SK-N-SH (cell line): Measurements from ENCODE around the gene HOXA6. TPM values are rescaled to one million over a fixed set of nuclear protein-coding genes. Genes with fewer than 3 reads are reported as not detected.

Experiments
- CTCF ChIA-PET: fragments of 300-600, 350-600 bp; formaldehyde crosslinking; extraction: SDS; loops from one replicate; lab custom pipeline; 2021; lab: Yijun Ruan, JAX
- POLR2A ChIA-PET: fragments of 350-600 bp; sonication (Branson Sonifier 250); formaldehyde crosslinking; extraction: SDS; loops from one replicate; lab custom pipeline; 2020; ENCODE audit warnings: antibody characterized with exemption, inconsistent platforms; lab: Yijun Ruan, JAX
- DNase-seq: peaks from one replicate; pipeline ENCODE4 v3.0.0; 2012
- H2AFZ ChIP-seq: fragments of 200-600 bp; sonication (generic); 2 replicates; pipeline ENCODE4 v1.8.1; 2016; ENCODE audit warnings: antibody characterized with exemption, mild to moderate bottlenecking, low read depth
- H3F3A ChIP-seq: fragments of 200-600 bp; sonication (generic); replicated peaks from 2 replicates; pipeline ENCODE3; 2016; ENCODE audit warnings: antibody characterized with exemption, mild to moderate bottlenecking; ENCODE audit not compliant: insufficient read depth
- H3K27ac ChIP-seq, 2 experiments: fragments of 200-500 bp in 1 of 2; fragments of 200-600 bp in 1 of 2; sonication (Bioruptor generic) in 1 of 2; sonication (generic), shearing (Covaris generic) in 1 of 2; 2 replicates each; pipeline versions ENCODE4 v1.5.1 to v1.6.1; 2014 to 2016; ENCODE audit warnings: low read depth in 2 of 2, inconsistent platforms in 1 of 2, low read length in 1 of 2, mild to moderate bottlenecking in 1 of 2, mixed read lengths in 1 of 2
- H3K27me3 ChIP-seq: fragments of 200-600 bp; sonication (generic), shearing (Covaris generic); 2 replicates; pipeline ENCODE4 v1.6.1; 2016; ENCODE audit warnings: mixed run types; ENCODE audit not compliant: insufficient read depth
- H3K36me3 ChIP-seq, 2 experiments: fragments of 200-500 bp in 1 of 2; fragments of 200-600 bp in 1 of 2; sonication (Bioruptor generic) in 1 of 2; sonication (generic) in 1 of 2; replicated peaks in 1 of 2; 2 replicates each; pipeline versions ENCODE3 to v1.5.1; 2014 to 2016; ENCODE audit warnings: low read length in 1 of 2, mild to moderate bottlenecking in 1 of 2; ENCODE audit not compliant: insufficient read depth in 2 of 2, control insufficient read depth in 1 of 2
- H3K4me1 ChIP-seq, 2 experiments: fragments of 200-500 bp in 1 of 2; fragments of 200-600 bp in 1 of 2; sonication (Bioruptor generic) in 1 of 2; sonication (generic), shearing (Covaris generic) in 1 of 2; 2 replicates each; pipeline versions ENCODE4 v1.5.1 to v1.6.1; 2014 to 2016; ENCODE audit warnings: low read depth in 1 of 2, low read length in 1 of 2, mixed run types in 1 of 2; ENCODE audit not compliant: insufficient read depth in 2 of 2, control insufficient read depth in 1 of 2
- H3K4me2 ChIP-seq: fragments of 200-600 bp; sonication (generic), shearing (Covaris generic); 2 replicates; pipeline ENCODE4 v1.6.1; 2017; ENCODE audit warnings: mixed run types
- H3K4me3 ChIP-seq, 2 experiments: fragments of 200-500 bp in 1 of 2; fragments of 200-600 bp in 1 of 2; sonication (Bioruptor generic) in 1 of 2; sonication (generic), shearing (Covaris generic) in 1 of 2; 2 replicates each; pipeline versions ENCODE4 v1.5.1 to v1.8.1; 2014 to 2016; ENCODE audit warnings: low read depth in 2 of 2, inconsistent platforms in 1 of 2, low read length in 1 of 2, mild to moderate bottlenecking in 1 of 2, mixed read lengths in 1 of 2, moderate library complexity in 1 of 2
- H3K79me2 ChIP-seq: fragments of 200-600 bp; sonication (generic); 2 replicates; pipeline ENCODE4 v1.8.1; 2017; ENCODE audit warnings: mild to moderate bottlenecking; ENCODE audit not compliant: insufficient read depth
- H3K9ac ChIP-seq: fragments of 200-600 bp; sonication (generic); 2 replicates; pipeline ENCODE4 v1.6.1; 2017; ENCODE audit warnings: mixed run types
- H3K9me2 ChIP-seq: fragments of 200-600 bp; sonication (generic); 2 replicates; pipeline ENCODE4 v1.6.1; 2017; ENCODE audit warnings: mixed run types
- H3K9me3 ChIP-seq: fragments of 200-600 bp; sonication (generic); 2 replicates; pipeline ENCODE4 v1.6.1; 2017; ENCODE audit warnings: mixed run types, mild to moderate bottlenecking, moderate library complexity
- H4K20me1 ChIP-seq: fragments of 200-600 bp; sonication (generic); 2 replicates; pipeline ENCODE4 v1.6.1; 2017; ENCODE audit warnings: mild to moderate bottlenecking, mixed run types; ENCODE audit not compliant: insufficient read depth
- CHD2 ChIP-seq: fragments of 150-350 bp; IDR thresholded peaks from 2 replicates; pipeline ENCODE4 v1.6.1; 2018; ENCODE audit warnings: low read length; ENCODE audit not compliant: partially characterized antibody
- CTCF ChIP-seq: fragments of 200-600 bp; sonication (generic); IDR thresholded peaks from 2 replicates; pipeline ENCODE4 v1.6.1; 2017; ENCODE audit warnings: antibody characterized with exemption, mild to moderate bottlenecking, moderate library complexity
- EZH2phosphoT487 ChIP-seq: fragments of 200-600 bp; sonication (generic); IDR thresholded peaks from 2 replicates; pipeline ENCODE4 v1.6.1; 2017; ENCODE audit warnings: low read depth, mixed run types, mild to moderate bottlenecking, antibody characterized with exemption, moderate library complexity, borderline replicate concordance
- FOXM1 ChIP-seq: IDR thresholded peaks from 2 replicates; pipeline ENCODE4 v1.4.0; 2012; ENCODE audit warnings: low read depth, mild to moderate bottlenecking
- JUND ChIP-seq: IDR thresholded peaks from 2 replicates; pipeline ENCODE4 v1.4.0; 2012
- POLR2AphosphoS5 ChIP-seq: IDR thresholded peaks from 2 replicates; pipeline ENCODE4 v1.6.1; 2012; ENCODE audit warnings: low read depth, low read length
- RAD21 ChIP-seq: IDR thresholded peaks from 2 replicates; pipeline ENCODE4 v1.6.1; 2012; ENCODE audit warnings: mild to moderate bottlenecking, low read length
- RCOR1 ChIP-seq: fragments of 150-350 bp; IDR thresholded peaks from 2 replicates; pipeline ENCODE4 v1.6.1; 2017; ENCODE audit warnings: antibody characterized with exemption, low read length
- TAF1 ChIP-seq: IDR thresholded peaks from 2 replicates; pipeline ENCODE4 v1.6.1; 2012; ENCODE audit warnings: low read depth, mild to moderate bottlenecking, low read length, moderate library complexity, borderline replicate concordance
- TCF12 ChIP-seq: IDR thresholded peaks from 2 replicates; pipeline ENCODE4 v1.4.0; 2012
- USF2 ChIP-seq: fragments of 150-350 bp; IDR thresholded peaks from 2 replicates; pipeline ENCODE4 v1.6.1; 2017; ENCODE audit warnings: antibody characterized with exemption, low read length, low read depth, borderline replicate concordance
- ZBTB33 ChIP-seq: IDR thresholded peaks from 2 replicates; pipeline ENCODE4 v1.4.0; 2012; ENCODE audit warnings: low read depth, borderline replicate concordance
- WGBS: methylation state at CpG from one replicate; pipeline ENCODE4 v1.1.6; 2017; ENCODE audit warnings: low lambda C conversion rate; 5-methylcytosine and 5-hydroxymethylcytosine counted together
- polyA plus RNA-seq, 3 experiments: library from polyadenylated mRNA; depleted of rRNA; stranded (reverse); fragments of >200 nt; gene quantifications; 2 replicates each; pipeline ENCODE4 v1.2.3, GENCODE V29; 2012

The HOXA6 gene
- polyA plus RNA-seq, 1 of the 3 experiments (the other 2 are of a cell fraction): not detected

- peaks cover 94% of the 10 kb centered on the region for H3K27me3 ChIP-seq
- POLR2A ChIA-PET: no interaction called here
These were observed 24.0 kb downstream of the HOXA6 start for GRCh38 chr7:27123477-27124053.

More at GRCh38 chr7:27123477-27124053, 24.0 kb downstream of the HOXA6 start:
- Histone ChIP-seq H3K79me2 (no peaks in the 10 kb centered on the region), H3F3A (no peaks in the 10 kb centered on the region), H4K20me1 (no peaks in the 10 kb centered on the region), H3K4me1 (no peaks in the 10 kb centered on the region), H3K27ac (no peak overlapping the region), H3K4me3 (no peak overlapping the region), H3K9me3 (no peaks in the 10 kb centered on the region)
- CTCF ChIA-PET: interaction anchor here (0.5 kb wide), 1 partner anchor 87 kb away, joined by 4 read pairs; no protein-coding TSS in a partner anchor
- 24% methylated on average over 26 of the region's 26 CpGs for WGBS
- no peak for TF ChIP-seq EZH2phosphoT487
- no peak for TF ChIP-seq USF2
- TF ChIP-seq RAD21: no peak
- no peak for TF ChIP-seq ZBTB33
- TF ChIP-seq JUND: no peak
- no peak for TF ChIP-seq TCF12
- no peak for TF ChIP-seq TAF1
- TF ChIP-seq CHD2: no peak
- no peak for TF ChIP-seq RCOR1
- TF ChIP-seq FOXM1: no peak
- no peak for TF ChIP-seq POLR2AphosphoS5
- no peak for TF ChIP-seq CTCF
- TF ChIP-seq, all 33 proteins: peak for 0
- H2AFZ ChIP-seq: no peak overlapping the region
- DNase-seq: no peak
- no peaks in the 10 kb centered on the region for H3K36me3 ChIP-seq
- H3K4me2 ChIP-seq: no peak overlapping the region
- H3K9ac ChIP-seq: no peak overlapping the region
- H3K9me2 ChIP-seq: no peaks in the 10 kb centered on the region
